ENCODE data around the gene TULP4. TPM values are rescaled to one million over a fixed set of nuclear protein-coding genes. Genes with fewer than 3 reads are reported as not detected.

TULP4 gene
- total RNA-seq, 1 donor from 2014 or later = 242 TPM

GRCh38 chr6:158356586-158357546 is 44.6 kb downstream of the TULP4 start:
- no peak for DNase-seq (ENCODE audit: low read depth)

- no peak for DNase-seq (ENCODE audit: low read depth)
Observed at GRCh38 chr6:158357570-158358216, 45.4 kb downstream of the TULP4 start.

GRCh38 chr6:158358450-158359077 is 46.3 kb downstream of the TULP4 start:
- peak; percentile 87 for DNase-seq (ENCODE audit: low read depth)

GRCh38 chr6:158361068-158361467 is 48.8 kb downstream of the TULP4 start:
- no peak for DNase-seq (ENCODE audit: low read depth)

- peak; percentile 77 for DNase-seq (ENCODE audit: low read depth)
Observed at GRCh38 chr6:158361961-158362669, 49.9 kb downstream of the TULP4 start.

GRCh38 chr6:158366363-158366762 is 54.1 kb downstream of the TULP4 start:
- DNase-seq (ENCODE audit: low read depth) = no peak

GRCh38 chr6:158367816-158368215 is 55.6 kb downstream of the TULP4 start:
- DNase-seq (ENCODE audit: low read depth) = no peak

GRCh38 chr6:158369241-158369640 is 57.0 kb downstream of the TULP4 start:
- DNase-seq (ENCODE audit: low read depth) = no peak

- no peak for DNase-seq (ENCODE audit: low read depth)
Observed at GRCh38 chr6:158370805-158371204, 58.5 kb downstream of the TULP4 start.

- DNase-seq (ENCODE audit: low read depth) = no peak
Observed at GRCh38 chr6:158371261-158371660, 59.0 kb downstream of the TULP4 start.

- no peak for DNase-seq (ENCODE audit: low read depth)
Observed at GRCh38 chr6:158372574-158372973, 60.3 kb downstream of the TULP4 start.

- DNase-seq (ENCODE audit: low read depth) = no peak
Observed at GRCh38 chr6:158373214-158373613, 60.9 kb downstream of the TULP4 start.

- no peak for DNase-seq (ENCODE audit: low read depth)
Observed at GRCh38 chr6:158374020-158374419, 61.8 kb downstream of the TULP4 start.

- DNase-seq (ENCODE audit: low read depth) = peak; percentile 99
Observed at GRCh38 chr6:158376631-158377081, 64.4 kb downstream of the TULP4 start.

GRCh38 chr6:158377860-158378259 is 65.6 kb downstream of the TULP4 start:
- peak; percentile 97 for DNase-seq (ENCODE audit: low read depth)

GRCh38 chr6:158379336-158379735 is 67.1 kb downstream of the TULP4 start:
- no peak for DNase-seq (ENCODE audit: low read depth)

GRCh38 chr6:158381214-158381613 is 68.9 kb downstream of the TULP4 start:
- DNase-seq (ENCODE audit: low read depth) = no peak

- DNase-seq (ENCODE audit: low read depth) = no peak
Observed at GRCh38 chr6:158382491-158382890, 70.2 kb downstream of the TULP4 start.

- no peak for DNase-seq (ENCODE audit: low read depth)
Observed at GRCh38 chr6:158383057-158383456, 70.8 kb downstream of the TULP4 start.

- peak; percentile 93 for DNase-seq (ENCODE audit: low read depth)
Observed at GRCh38 chr6:158383542-158383941, 71.3 kb downstream of the TULP4 start.

GRCh38 chr6:158384671-158385110 is 72.4 kb downstream of the TULP4 start:
- peak; percentile 98 for DNase-seq (ENCODE audit: low read depth)
